Subcutaneous abdominal adipose tissue (tissue), 5 donors: Measurements from ENCODE around the gene LTBR.

Source experiments
- H3K27ac ChIP-seq: one replicate; pipeline ENCODE4 v1.7.0; 2013; ENCODE audit warnings: low read depth, mild to moderate bottlenecking, inconsistent platforms, low read length, moderate library complexity
- H3K27me3 ChIP-seq, 5 donors: one replicate each; pipeline ENCODE4 v1.7.0; 2013; ENCODE audit warnings: low read length in 5 of 5, inconsistent platforms in 1 of 5; ENCODE audit not compliant: control insufficient read depth in 5 of 5, insufficient read depth in 4 of 5
- H3K36me3 ChIP-seq, 5 donors: one replicate each; pipeline ENCODE4 v1.7.0; 2013; ENCODE audit warnings: low read length in 5 of 5; ENCODE audit not compliant: control insufficient read depth in 5 of 5, insufficient read depth in 5 of 5
- H3K4me1 ChIP-seq, 5 donors: one replicate each; pipeline ENCODE4 v1.7.0; 2013; ENCODE audit warnings: low read length in 5 of 5, mild to moderate bottlenecking in 3 of 5, moderate library complexity in 1 of 5; ENCODE audit not compliant: control insufficient read depth in 5 of 5, insufficient read depth in 5 of 5
- H3K4me3 ChIP-seq, 5 donors: one replicate each; pipeline ENCODE4 v1.7.0; 2013; ENCODE audit warnings: low read length in 5 of 5, low read depth in 1 of 5
- H3K9ac ChIP-seq, 5 donors: one replicate each; pipeline ENCODE4 v1.7.0; 2013; ENCODE audit warnings: low read length in 5 of 5, mild to moderate bottlenecking in 4 of 5, moderate library complexity in 3 of 5
- H3K9me3 ChIP-seq, 5 donors: one replicate each; pipeline ENCODE4 v1.7.0; 2013; ENCODE audit warnings: low read length in 5 of 5; ENCODE audit not compliant: control insufficient read depth in 5 of 5
- donor health status: healthy.
- donor health status: healthy.
- donor health status: healthy.
- donor health status: healthy.
- donor health status: healthy.

Gene LTBR

GRCh38 chr12:6346235-6346832 lies 37.6 kb upstream of the LTBR start:
- Histone ChIP-seq H3K27me3 (no peaks in the 10 kb centered on the region), H3K9me3 (no peaks in the 10 kb centered on the region), H3K4me1 (peaks cover 19 to 62% (median 51%) of the 10 kb centered on the region in 5 donors), H3K27ac (no peak overlapping the region), H3K36me3 (no peaks in the 10 kb centered on the region), H3K4me3 (no peak overlapping the region), H3K9ac (no peak overlapping the region)

DNA sequence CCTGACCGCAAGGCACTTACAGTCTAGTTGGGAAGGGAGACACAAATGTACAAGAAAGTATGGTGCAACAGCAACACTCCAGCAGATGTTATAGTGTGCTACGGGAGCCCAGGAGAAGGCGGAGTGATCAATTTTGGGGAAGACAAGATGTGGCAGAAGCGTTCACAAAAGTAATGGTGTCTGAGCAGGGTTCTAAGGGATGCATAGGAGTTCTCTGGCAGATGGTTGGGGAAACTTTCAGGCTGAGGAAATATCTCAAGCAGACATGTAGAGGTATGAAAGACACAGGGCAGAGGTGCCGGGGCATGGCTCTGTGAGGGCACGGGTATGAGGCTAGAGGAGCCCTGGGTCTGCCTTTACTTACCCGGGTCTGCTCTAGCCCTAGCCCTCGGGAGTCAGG lies 37.0 kb upstream of the LTBR start:
- H3K4me1 ChIP-seq: peaks cover 20 to 67% (median 57%) of the 10 kb centered on the region in 5 donors
- peak overlapping the region in 2 of 5 donors; percentile 41 to 57 for H3K4me3 ChIP-seq
- H3K9me3 ChIP-seq: no peaks in the 10 kb centered on the region
- H3K27me3 ChIP-seq: no peaks in the 10 kb centered on the region
- H3K36me3 ChIP-seq: no peaks in the 10 kb centered on the region
- peak overlapping the region; percentile 57 for H3K27ac ChIP-seq
- H3K9ac ChIP-seq: peak overlapping the region in 1 of 5 donors; percentile 34

DNA sequence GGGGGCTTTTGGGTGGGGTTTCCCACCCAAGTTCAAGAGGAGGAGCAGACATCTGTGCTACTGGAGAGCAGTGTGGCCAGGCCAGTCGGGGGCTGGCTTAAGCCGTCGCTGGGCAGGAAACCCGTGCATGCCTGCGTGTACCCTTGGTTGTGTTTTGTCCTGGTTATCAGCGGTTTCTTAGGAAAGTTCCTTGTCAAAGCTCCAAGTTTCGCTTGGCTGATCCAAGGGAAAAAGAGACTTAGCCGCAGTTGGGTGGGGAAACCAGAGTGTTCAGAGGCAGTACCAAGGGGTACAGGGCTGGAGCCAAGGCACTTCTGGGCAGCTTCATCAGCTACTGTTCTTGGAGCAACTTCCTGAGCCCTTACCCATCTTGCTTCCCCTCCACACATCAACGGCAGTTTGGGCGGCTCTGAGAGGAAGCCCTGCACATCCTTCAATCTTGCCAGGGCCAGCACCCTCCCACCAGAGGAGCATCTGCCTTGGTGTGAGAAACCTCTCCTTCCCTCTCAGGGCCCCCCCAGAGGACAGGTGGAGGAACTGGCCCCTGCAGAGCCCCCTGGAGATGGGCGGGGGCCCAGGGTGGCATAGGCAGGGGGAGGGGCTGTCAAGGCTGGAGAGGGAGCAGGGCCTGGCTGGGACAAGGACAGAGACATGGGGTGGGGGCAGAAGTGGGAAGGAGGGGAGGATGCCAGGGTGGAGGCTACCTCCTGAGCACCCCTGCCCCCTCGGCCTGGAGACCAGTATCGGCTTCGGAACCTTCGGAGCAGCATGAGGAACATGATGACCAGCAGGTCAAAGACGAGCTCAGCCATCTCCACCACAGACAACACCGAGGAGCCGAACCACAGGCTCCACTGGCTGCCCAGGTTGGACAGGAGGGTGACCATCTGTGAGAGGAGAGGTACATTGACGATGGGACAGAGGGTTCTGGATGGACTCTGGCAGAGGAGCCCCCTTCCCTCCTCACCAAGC lies 36.3 kb upstream of the LTBR start:
- H3K27me3 ChIP-seq: no peaks in the 10 kb centered on the region
- peak overlapping the region; percentile 57 for H3K27ac ChIP-seq
- H3K9ac ChIP-seq: peak overlapping the region in 1 of 5 donors; percentile 34
- no peaks in the 10 kb centered on the region for H3K9me3 ChIP-seq
- peaks cover 13 to 66% (median 56%) of the 10 kb centered on the region in 5 donors for H3K4me1 ChIP-seq
- H3K4me3 ChIP-seq: peak overlapping the region; percentile 13 to 57 (median 41)
- no peaks in the 10 kb centered on the region for H3K36me3 ChIP-seq

GRCh38 chr12:6351622-6352021 lies 32.3 kb upstream of the LTBR start:
- Histone ChIP-seq H3K9ac (no peak overlapping the region), H3K4me3 (no peak overlapping the region), H3K27me3 (no peaks in the 10 kb centered on the region), H3K36me3 (no peaks in the 10 kb centered on the region), H3K27ac (no peak overlapping the region), H3K4me1 (peaks cover 8 to 60% (median 46%) of the 10 kb centered on the region in 5 donors), H3K9me3 (no peaks in the 10 kb centered on the region)

- no peak overlapping the region for H3K4me3 ChIP-seq
- H3K36me3 ChIP-seq: no peaks in the 10 kb centered on the region
- H3K27me3 ChIP-seq: no peaks in the 10 kb centered on the region
- peaks cover 3 to 52% (median 38%) of the 10 kb centered on the region in 5 donors for H3K4me1 ChIP-seq
- H3K9ac ChIP-seq: peak overlapping the region in 3 of 5 donors; percentile 5 to 43 (median 35)
- H3K9me3 ChIP-seq: no peaks in the 10 kb centered on the region
- peak overlapping the region; percentile 61 for H3K27ac ChIP-seq
These were observed 31.5 kb upstream of the LTBR start for GRCh38 chr12:6352193-6353173.

- no peak overlapping the region for H3K9ac ChIP-seq
- no peaks in the 10 kb centered on the region for H3K36me3 ChIP-seq
- no peak overlapping the region for H3K27ac ChIP-seq
- no peak overlapping the region for H3K4me3 ChIP-seq
- no peaks in the 10 kb centered on the region for H3K27me3 ChIP-seq
- no peaks in the 10 kb centered on the region for H3K9me3 ChIP-seq
- H3K4me1 ChIP-seq: peaks cover 2 to 42% (median 26%) of the 10 kb centered on the region in 5 donors
These were observed 29.2 kb upstream of the LTBR start for GRCh38 chr12:6354495-6355393.

DNA sequence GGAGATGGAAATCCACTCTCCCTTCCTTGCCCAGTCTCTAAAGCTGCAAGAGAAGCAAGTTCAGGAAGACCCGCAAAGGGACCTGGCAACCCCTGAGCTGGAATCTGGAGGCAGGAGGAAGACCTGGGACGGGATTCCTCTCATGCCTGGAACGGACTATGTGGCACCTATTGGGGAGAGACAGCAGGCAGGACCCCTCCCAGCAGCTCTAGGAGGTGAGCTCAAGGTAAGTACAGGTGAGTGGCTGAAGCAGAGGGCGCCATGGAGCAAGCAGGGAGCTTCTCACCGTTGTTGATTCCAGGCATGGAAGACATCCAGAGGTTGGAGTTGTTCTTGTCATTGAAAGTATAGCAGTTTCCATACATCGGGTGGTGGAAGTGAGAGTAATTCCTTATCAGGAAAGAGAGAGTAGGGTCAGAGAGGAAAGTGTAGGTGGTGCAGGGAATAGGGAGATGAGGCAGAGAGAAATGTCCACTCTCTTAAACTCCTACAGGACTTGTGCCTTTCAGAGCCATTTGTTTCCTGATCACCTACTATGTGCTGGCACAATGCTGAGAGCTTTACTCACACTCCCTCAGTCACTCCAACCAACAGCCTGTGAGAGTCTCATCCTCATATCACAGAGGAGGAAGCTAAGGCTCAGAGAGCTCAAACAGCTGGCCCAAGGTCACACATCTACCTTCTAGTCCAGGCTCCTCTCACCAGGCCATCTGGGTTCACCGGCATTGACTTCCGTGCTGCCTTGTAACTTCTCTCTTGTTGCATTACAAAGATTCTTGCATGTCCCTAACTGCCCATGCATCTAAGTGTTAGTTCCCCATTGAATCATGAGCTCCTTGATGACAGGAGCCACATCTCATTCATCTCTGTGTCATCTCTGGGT lies 28.2 kb upstream of the LTBR start:
- Histone ChIP-seq H3K4me3 (no peak overlapping the region), H3K27ac (no peak overlapping the region), H3K9me3 (no peaks in the 10 kb centered on the region), H3K4me1 (peaks cover 2 to 42% (median 26%) of the 10 kb centered on the region in 5 donors), H3K36me3 (no peaks in the 10 kb centered on the region), H3K9ac (no peak overlapping the region), H3K27me3 (no peaks in the 10 kb centered on the region)

- peaks cover 2 to 40% (median 31%) of the 10 kb centered on the region in 5 donors for H3K4me1 ChIP-seq
- H3K9ac ChIP-seq: no peak overlapping the region
- H3K9me3 ChIP-seq: no peaks in the 10 kb centered on the region
- H3K4me3 ChIP-seq: no peak overlapping the region
- no peaks in the 10 kb centered on the region for H3K27me3 ChIP-seq
- no peak overlapping the region for H3K27ac ChIP-seq
- no peaks in the 10 kb centered on the region for H3K36me3 ChIP-seq
These were observed 27.6 kb upstream of the LTBR start for GRCh38 chr12:6356374-6356820.
